ENCODE data around the gene FOXM1.
"Not testable (repeated sequence)": the region's sequence is repeated elsewhere in the genome, so short reads cannot be mapped to it uniquely, and the experiment has no call there.

FOXM1 gene

GRCh38 chr12:2884810-2885209, 7.8 kb upstream of the FOXM1 start:
- no peak overlapping the region for H3K4me3 ChIP-seq (replicated peaks in 1 of 2; ENCODE audit: low read depth in 2 of 2, low read length in 2 of 2)
- TF ChIP-seq, protein P1, sequence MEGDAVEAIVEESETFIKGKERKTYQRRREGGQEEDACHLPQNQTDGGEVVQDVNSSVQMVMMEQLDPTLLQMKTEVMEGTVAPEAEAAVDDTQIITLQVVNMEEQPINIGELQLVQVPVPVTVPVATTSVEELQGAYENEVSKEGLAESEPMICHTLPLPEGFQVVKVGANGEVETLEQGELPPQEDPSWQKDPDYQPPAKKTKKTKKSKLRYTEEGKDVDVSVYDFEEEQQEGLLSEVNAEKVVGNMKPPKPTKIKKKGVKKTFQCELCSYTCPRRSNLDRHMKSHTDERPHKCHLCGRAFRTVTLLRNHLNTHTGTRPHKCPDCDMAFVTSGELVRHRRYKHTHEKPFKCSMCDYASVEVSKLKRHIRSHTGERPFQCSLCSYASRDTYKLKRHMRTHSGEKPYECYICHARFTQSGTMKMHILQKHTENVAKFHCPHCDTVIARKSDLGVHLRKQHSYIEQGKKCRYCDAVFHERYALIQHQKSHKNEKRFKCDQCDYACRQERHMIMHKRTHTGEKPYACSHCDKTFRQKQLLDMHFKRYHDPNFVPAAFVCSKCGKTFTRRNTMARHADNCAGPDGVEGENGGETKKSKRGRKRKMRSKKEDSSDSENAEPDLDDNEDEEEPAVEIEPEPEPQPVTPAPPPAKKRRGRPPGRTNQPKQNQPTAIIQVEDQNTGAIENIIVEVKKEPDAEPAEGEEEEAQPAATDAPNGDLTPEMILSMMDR (IDR thresholded peaks at IDR 0.05; ENCODE audit: low read depth, low read length) = no peak
- DNase-seq (ENCODE audit: low read depth in 2 of 2) = no peak

DNA sequence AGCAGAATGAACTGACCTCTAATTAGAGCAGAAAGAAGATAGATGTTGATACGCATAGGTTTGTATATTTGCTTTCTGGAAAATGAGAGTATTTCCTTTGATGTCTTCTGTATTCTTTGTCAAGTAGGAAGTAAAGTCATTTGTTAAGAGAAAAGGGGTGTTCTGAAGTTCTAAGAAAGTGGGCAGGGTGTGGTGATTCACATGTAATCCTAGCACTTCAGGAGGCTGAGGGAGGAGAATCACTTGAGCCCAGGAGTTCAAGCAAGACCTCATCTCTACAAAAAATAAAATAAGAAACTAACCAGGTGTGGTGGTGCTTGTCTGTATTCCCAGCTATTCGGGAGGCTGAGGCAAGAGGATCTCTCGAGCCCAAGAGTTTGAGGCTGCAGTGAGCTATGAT, 2.9 kb upstream of the FOXM1 start:
- DNase-seq (ENCODE audit: low read depth in 2 of 2) = no peak
- TF ChIP-seq, protein P1 (IDR thresholded peaks at IDR 0.05; ENCODE audit: low read depth, low read length) = no peak
- no peak overlapping the region for H3K4me3 ChIP-seq (replicated peaks in 1 of 2; ENCODE audit: low read depth in 2 of 2, low read length in 2 of 2)

DNA sequence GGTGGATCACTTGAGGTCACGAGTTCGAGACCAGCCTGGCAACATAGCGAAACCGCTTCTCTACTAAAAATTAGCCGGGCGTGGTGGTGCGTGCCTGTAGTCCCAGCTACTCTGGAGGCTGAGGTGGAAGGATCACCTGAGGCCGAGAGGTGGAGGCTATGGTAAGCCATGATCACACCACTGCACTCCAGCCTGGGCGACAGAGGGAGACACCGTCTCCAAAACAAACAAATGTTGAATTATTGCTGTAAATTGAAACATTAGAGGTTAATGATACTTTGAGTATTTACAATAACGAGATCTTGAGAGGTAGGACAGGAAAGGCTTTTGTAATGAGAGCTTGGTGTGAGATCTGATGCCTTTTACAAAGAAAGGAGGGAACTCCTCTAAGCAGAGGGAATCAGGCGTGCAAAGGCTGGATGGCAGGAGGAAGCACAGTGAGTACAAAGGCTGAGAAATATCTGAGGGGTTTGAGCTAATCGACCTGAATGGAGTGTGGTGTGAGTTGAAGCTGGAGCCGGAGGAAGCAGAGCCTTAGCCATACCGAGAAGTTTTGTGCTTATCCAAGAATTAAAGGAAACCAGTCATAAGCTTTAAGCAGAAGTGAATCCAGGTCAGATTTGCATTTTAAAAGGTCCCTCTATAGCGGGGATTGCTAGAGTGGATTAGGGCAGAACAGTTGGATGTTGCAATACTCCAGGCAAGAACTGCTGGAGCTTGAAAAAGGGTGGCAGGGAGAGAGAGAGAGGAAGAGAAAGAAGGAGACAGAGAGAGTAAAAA, 1.2 kb upstream of the FOXM1 start:
- peak overlapping the region; percentile 74 to 88 for H3K4me3 ChIP-seq (replicated peaks in 1 of 2; ENCODE audit: low read depth in 2 of 2, low read length in 2 of 2)
- peak; percentile 35 to 71 for DNase-seq (ENCODE audit: low read depth in 2 of 2)
- TF ChIP-seq, protein P1 (IDR thresholded peaks at IDR 0.05; ENCODE audit: low read depth, low read length) = no peak

DNA sequence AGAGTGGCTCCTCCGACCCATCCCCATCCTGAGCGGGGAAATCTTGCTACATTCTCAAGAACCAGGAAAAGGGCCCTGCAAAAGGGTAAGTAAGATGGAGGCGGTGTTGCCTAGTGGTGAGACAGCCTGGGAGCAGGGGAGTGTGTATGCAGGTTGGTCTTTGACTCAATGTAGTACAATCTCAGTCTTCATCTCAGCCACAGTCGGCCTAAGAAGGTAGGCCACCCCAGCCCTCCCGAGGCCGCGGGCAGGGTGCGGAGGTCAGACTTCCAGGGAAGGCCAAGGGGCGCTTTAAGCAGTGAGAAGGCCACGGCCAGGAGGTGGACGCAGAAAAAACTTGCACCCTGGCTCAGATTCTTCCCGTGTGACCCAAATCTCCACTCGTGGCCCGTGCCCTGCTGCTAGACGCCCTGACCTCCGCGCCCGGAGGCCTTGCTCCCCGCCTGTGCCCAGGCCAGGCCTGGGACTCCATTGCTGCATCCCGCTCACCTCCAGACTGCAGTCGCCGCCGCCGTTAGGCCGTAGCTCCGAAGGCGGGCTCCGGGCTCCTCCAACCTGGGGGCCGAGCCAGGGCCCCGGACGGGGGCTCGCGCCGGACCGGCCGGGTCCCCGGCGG, 435 bp downstream of the FOXM1 start:
- peak; percentile 25 to 54 for DNase-seq (ENCODE audit: low read depth in 2 of 2)

DNA sequence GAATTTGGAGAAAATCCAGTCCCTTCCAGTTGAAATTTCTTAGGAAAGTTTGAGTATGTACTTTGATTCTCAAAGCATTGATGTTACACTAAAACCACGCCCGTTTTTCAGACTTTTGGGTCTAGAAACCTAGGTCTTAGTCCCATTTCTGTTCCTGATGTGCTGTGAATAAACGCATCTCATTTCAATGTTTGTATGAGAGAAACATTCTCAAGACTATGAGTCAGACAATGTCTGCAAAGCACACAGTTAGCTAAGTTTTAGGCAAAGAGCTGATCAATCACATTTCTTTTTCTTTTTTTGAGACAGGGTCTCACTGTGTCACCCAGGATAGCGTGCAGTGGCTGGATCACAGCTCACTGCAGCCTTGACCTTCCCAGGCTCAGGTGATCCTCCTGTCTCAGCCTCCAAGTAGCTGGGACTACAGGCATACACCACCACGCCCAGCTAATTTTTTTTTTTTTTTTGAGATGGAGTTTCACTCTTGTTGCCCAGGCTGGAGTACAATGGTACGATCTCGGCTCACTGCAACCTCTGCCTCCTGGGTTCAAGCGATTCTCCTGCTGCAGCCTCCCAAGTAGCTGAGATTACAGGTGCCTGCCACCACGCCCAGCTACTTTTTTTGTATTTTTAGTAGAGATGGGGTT, 7.9 kb downstream of the FOXM1 start:
- DNase-seq (ENCODE audit: low read depth in 2 of 2) = peak in 1 of 2 donors; percentile 46
- not testable (repeated sequence) for H3K4me3 ChIP-seq (replicated peaks in 1 of 2; ENCODE audit: low read depth in 2 of 2, low read length in 2 of 2)

More for the DNA sequence above, 435 bp downstream of the FOXM1 start:
- TF ChIP-seq, protein P1 (IDR thresholded peaks at IDR 0.05; ENCODE audit: low read depth, low read length) = peak; percentile 7
- peak overlapping the region; percentile 74 to 88 for H3K4me3 ChIP-seq (replicated peaks in 1 of 2; ENCODE audit: low read depth in 2 of 2, low read length in 2 of 2)

DNA sequence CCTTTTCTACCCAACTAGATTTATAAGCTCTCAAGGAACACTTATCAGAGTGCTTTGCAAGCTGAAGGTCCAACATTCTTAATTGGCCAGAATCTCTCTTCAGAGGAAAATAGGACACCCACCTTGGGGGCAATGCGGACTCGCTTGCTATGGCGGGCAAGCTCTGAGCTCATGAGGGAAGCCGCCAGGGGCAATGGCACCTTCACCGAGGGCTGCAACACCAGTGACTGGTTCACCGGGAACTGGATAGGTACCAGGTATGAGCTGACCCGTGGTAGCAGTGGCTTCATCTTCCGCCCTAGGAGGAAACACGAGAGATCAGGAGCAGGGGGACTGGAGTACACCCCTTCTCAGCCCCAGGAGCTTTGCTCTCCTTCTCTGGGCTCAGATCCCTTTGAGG, 12.8 kb downstream of the FOXM1 start:
- DNase-seq (ENCODE audit: low read depth in 2 of 2) = no peak
- TF ChIP-seq, protein P1 (IDR thresholded peaks at IDR 0.05; ENCODE audit: low read depth, low read length) = no peak
- no peak overlapping the region for H3K4me3 ChIP-seq (replicated peaks in 1 of 2; ENCODE audit: low read depth in 2 of 2, low read length in 2 of 2)

DNA sequence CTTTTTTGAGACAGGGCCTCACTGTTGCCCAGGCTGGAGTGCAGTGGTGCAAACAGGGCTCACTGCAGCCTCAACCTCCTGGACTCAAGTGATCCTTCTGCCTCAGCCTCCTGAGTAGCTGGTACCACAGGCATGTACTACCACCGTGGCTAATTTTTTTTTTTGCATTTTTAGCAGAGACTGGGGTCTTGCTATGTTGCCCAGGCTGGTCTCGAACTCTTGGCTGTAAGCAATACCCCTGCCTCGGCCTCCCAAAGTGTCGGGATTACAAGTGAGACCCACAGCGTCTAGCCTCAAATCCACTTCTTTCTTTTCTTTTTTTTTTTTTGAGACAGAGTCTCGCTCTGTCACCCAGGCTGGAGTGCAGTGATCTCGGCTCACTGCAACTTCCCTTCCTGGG, 13.6 kb downstream of the FOXM1 start:
- not testable (repeated sequence) for H3K4me3 ChIP-seq (replicated peaks in 1 of 2; ENCODE audit: low read depth in 2 of 2, low read length in 2 of 2); DNase-seq (ENCODE audit: low read depth in 2 of 2)

All from cardiac fibroblast (primary cell).